Measurements from ENCODE around the gene CHST15. TPM values are rescaled to one million over a fixed set of nuclear protein-coding genes. Genes with fewer than 3 reads are reported as not detected.

Gene CHST15
- total and polyA plus RNA-seq, 2 of the 8 experiments (the other 6 are each of a cell fraction or from before 2014, with no cell fraction given) = 8.8 to 9.1 TPM

GRCh38 chr10:124091646-124092249, 1.6 kb downstream of the CHST15 start (continued):
- TF ChIP-seq SUZ12 (IDR thresholded peaks at IDR 0.05; ENCODE audit: low read length) = peak; percentile 49; the same call in 1 of the 2 replicates
